HEK293 (cell line): ENCODE data around the gene FRAS1.

Source experiments
- CTCF ChIA-PET: fragments of 350-600 bp; formaldehyde crosslinking; extraction: SDS; loops from one replicate; lab custom pipeline; 2021; ENCODE audit warnings: antibody characterized with exemption; lab: Yijun Ruan, JAX
- POLR2A ChIA-PET: fragments of 300-600 bp; formaldehyde crosslinking; extraction: SDS; loops from one replicate; lab custom pipeline; 2020; ENCODE audit warnings: antibody characterized with exemption, inconsistent platforms; lab: Yijun Ruan, JAX
- H3K27ac ChIP-seq: fragments of 200-500 bp; sonication (Bioruptor generic); 2 replicates; pipeline ENCODE4 v1.5.1; 2014; ENCODE audit warnings: low read depth, low read length, control low read depth, inconsistent platforms; ENCODE audit errors: extremely low read depth
- H3K36me3 ChIP-seq, 2 experiments: fragments of 200-500 bp in 1 of 2; sonication (Bioruptor generic) in 1 of 2; 1 replicate in 1 of 2; 2 replicates in 1 of 2; pipeline ENCODE4 v1.5.1; 2014 to 2017; ENCODE audit warnings: inconsistent platforms in 2 of 2, low read length in 2 of 2; ENCODE audit not compliant: control insufficient read depth in 2 of 2, insufficient read depth in 1 of 2
- H3K4me1 ChIP-seq: fragments of 200-500 bp; sonication (Bioruptor generic); 2 replicates; pipeline ENCODE4 v1.5.1; 2014; ENCODE audit warnings: mild to moderate bottlenecking, low read length, inconsistent platforms; ENCODE audit not compliant: control insufficient read depth, insufficient read depth
- H3K4me3 ChIP-seq: 2 replicates; pipeline ENCODE4 v1.5.1; 2011; ENCODE audit warnings: low read depth, mild to moderate bottlenecking, control low read depth, low read length, moderate library complexity
- H3K9me3 ChIP-seq: fragments of 200-500 bp; sonication (Bioruptor generic); 2 replicates; pipeline ENCODE4 v1.5.1; 2014; ENCODE audit warnings: low read depth, low read length, inconsistent platforms; ENCODE audit not compliant: control insufficient read depth, insufficient read depth
- BCL11A ChIP-seq: fragments of 450-650 bp; formaldehyde crosslinking; IDR thresholded peaks from 2 replicates; pipeline ENCODE4 v1.5.1; 2016; ENCODE audit warnings: low read depth, missing biosample characterization, missing genetic modification characterization
- PRDM10 ChIP-seq: fragments of 450-650 bp; formaldehyde crosslinking; IDR thresholded peaks from 2 replicates; pipeline ENCODE4 v1.5.1; 2016; ENCODE audit warnings: missing biosample characterization, missing genetic modification characterization
- PRDM6 ChIP-seq: fragments of 450-650 bp; formaldehyde crosslinking; IDR thresholded peaks from 2 replicates; pipeline ENCODE4 v1.5.1; 2017; ENCODE audit warnings: missing biosample characterization, missing genetic modification characterization
- ZBTB44 ChIP-seq: fragments of 450-650 bp; IDR thresholded peaks from 2 replicates; pipeline ENCODE4 v1.5.1; 2018; ENCODE audit warnings: missing biosample characterization, mild to moderate bottlenecking, missing genetic modification characterization
- ZNF114 ChIP-seq: fragments of 450-650 bp; formaldehyde crosslinking; IDR thresholded peaks from 2 replicates; pipeline ENCODE4 v1.5.0; 2017; ENCODE audit warnings: missing biosample characterization, missing genetic modification characterization
- ZNF239 ChIP-seq: fragments of 450-650 bp; formaldehyde crosslinking; IDR thresholded peaks from 2 replicates; pipeline ENCODE4 v1.5.1; 2016; ENCODE audit warnings: missing biosample characterization, missing genetic modification characterization
- ZNF302 ChIP-seq: fragments of 450-650 bp; formaldehyde crosslinking; IDR thresholded peaks from 2 replicates; pipeline ENCODE4 v1.5.1; 2016; ENCODE audit warnings: missing biosample characterization, missing genetic modification characterization, low read depth
- ZNF433 ChIP-seq: fragments of 450-650 bp; formaldehyde crosslinking; IDR thresholded peaks from 2 replicates; pipeline ENCODE4 v1.5.1; 2016; ENCODE audit warnings: missing biosample characterization, missing genetic modification characterization, low read depth
- ZNF449 ChIP-seq: fragments of 450-650 bp; formaldehyde crosslinking; IDR thresholded peaks from 2 replicates; pipeline ENCODE4 v1.5.1; 2017; ENCODE audit warnings: missing biosample characterization, mild to moderate bottlenecking, missing genetic modification characterization, moderate library complexity
- ZNF654 ChIP-seq: fragments of 450-650 bp; formaldehyde crosslinking; IDR thresholded peaks from 2 replicates; pipeline ENCODE4 v1.5.1; 2016; ENCODE audit warnings: low read depth, missing biosample characterization, missing genetic modification characterization
- ZNF660 ChIP-seq: fragments of 450-650 bp; IDR thresholded peaks from 2 replicates; pipeline ENCODE4 v1.5.1; 2018; ENCODE audit warnings: missing biosample characterization, mild to moderate bottlenecking, missing genetic modification characterization
- ZNF670 ChIP-seq: fragments of 450-650 bp; formaldehyde crosslinking; IDR thresholded peaks from 2 replicates; pipeline ENCODE4 v1.5.1; 2016; ENCODE audit warnings: missing biosample characterization, missing genetic modification characterization, low read depth
- ZXDB ChIP-seq: fragments of 450-650 bp; formaldehyde crosslinking; IDR thresholded peaks from 2 replicates; pipeline ENCODE4 v1.5.1; 2016; ENCODE audit warnings: missing biosample characterization, missing genetic modification characterization

The FRAS1 gene

GRCh38 chr4:78210694-78211410, 153.7 kb downstream of the FRAS1 start:
- no peaks in the 10 kb centered on the region for H3K9me3 ChIP-seq
- no peaks in the 10 kb centered on the region for H3K36me3 ChIP-seq
- no peak overlapping the region for H3K4me3 ChIP-seq
- POLR2A ChIA-PET = no interaction called here
- CTCF ChIA-PET = interaction anchor here (0.5 to 0.7 kb wide), 2 partner anchors 10 to 325 kb away, joined by 3 to 6 read pairs; no protein-coding TSS in a partner anchor
- peaks cover 8% of the 10 kb centered on the region; the same call in 1 of the 2 replicates for H3K4me1 ChIP-seq
- no peak for TF ChIP-seq ZNF654 (tag by site-specific recombination)
- no peak for TF ChIP-seq ZNF670 (tag by site-specific recombination)
- TF ChIP-seq ZNF114 = no peak
- no peak for TF ChIP-seq ZXDB
- no peak overlapping the region for H3K27ac ChIP-seq

- no peak for TF ChIP-seq ZNF433 (tag by site-specific recombination)
- TF ChIP-seq BCL11A = no peak
- TF ChIP-seq PRDM10 = no peak
- TF ChIP-seq ZBTB44 = 0 out of 2 replicates have a peak, but pooled peaks have one; percentile 7
- TF ChIP-seq ZNF302 = no peak
- peak; percentile 95 for TF ChIP-seq ZNF660 (tag by site-specific recombination)
- peak; percentile 58; the same call in 1 of the 2 replicates for TF ChIP-seq ZNF449 (tag by site-specific recombination)
- ChIA-PET CTCF (no interaction called here), POLR2A (no interaction called here)
- Histone ChIP-seq H3K27ac (no peak overlapping the region), H3K4me3 (no peak overlapping the region), H3K36me3 (no peaks in the 10 kb centered on the region), H3K4me1 (peaks cover 8% of the 10 kb centered on the region; the same call in 1 of the 2 replicates), H3K9me3 (no peaks in the 10 kb centered on the region)
Measured at GRCh38 chr4:78213218-78213617, 156.1 kb downstream of the FRAS1 start.

- ChIA-PET CTCF (no interaction called here), POLR2A (no interaction called here)
- H3K36me3 ChIP-seq = no peaks in the 10 kb centered on the region
- TF ChIP-seq PRDM6 (0 out of 2 replicates have a peak, but pooled peaks have one; percentile 10), ZNF239 (tag by site-specific recombination) (no peak)
- H3K4me3 ChIP-seq = no peak overlapping the region
- peaks cover 8% of the 10 kb centered on the region; the same call in 1 of the 2 replicates for H3K4me1 ChIP-seq
- no peaks in the 10 kb centered on the region for H3K9me3 ChIP-seq
- no peak overlapping the region for H3K27ac ChIP-seq
Measured at GRCh38 chr4:78214078-78214477, 157.0 kb downstream of the FRAS1 start.
